ENCODE results near the gene NBAS.
"Not testable (repeated sequence)": the region's sequence is repeated elsewhere in the genome, so short reads cannot be mapped to it uniquely, and the experiment has no call there.

NBAS gene

GRCh38 chr2:15299904-15300520 lies 261.1 kb downstream of the NBAS start:
- DNase-seq: no peak

- no peak for DNase-seq
These were observed 262.4 kb downstream of the NBAS start for GRCh38 chr2:15298770-15299169.

- DNase-seq: no peak
These were observed 267.7 kb downstream of the NBAS start for GRCh38 chr2:15293262-15293937.

GRCh38 chr2:15287447-15288184 lies 273.5 kb downstream of the NBAS start:
- no peak for DNase-seq

GRCh38 chr2:15284614-15285013 lies 276.5 kb downstream of the NBAS start:
- DNase-seq: no peak

- DNase-seq: no peak
These were observed 279.5 kb downstream of the NBAS start for GRCh38 chr2:15281681-15282080.

- no peak for DNase-seq
These were observed 281.8 kb downstream of the NBAS start for GRCh38 chr2:15279201-15279876.

GRCh38 chr2:15278296-15278695 lies 282.8 kb downstream of the NBAS start:
- no peak for DNase-seq

GRCh38 chr2:15275346-15275745 lies 285.8 kb downstream of the NBAS start:
- DNase-seq: no peak

GRCh38 chr2:15273452-15273851 lies 287.7 kb downstream of the NBAS start:
- no peak for DNase-seq

- DNase-seq: no peak
These were observed 288.2 kb downstream of the NBAS start for GRCh38 chr2:15272942-15273341.

GRCh38 chr2:15271941-15272542 lies 289.1 kb downstream of the NBAS start:
- no peak for DNase-seq

GRCh38 chr2:15271276-15271675 lies 289.9 kb downstream of the NBAS start:
- DNase-seq: no peak

- no peak for DNase-seq
These were observed 292.1 kb downstream of the NBAS start for GRCh38 chr2:15269043-15269442.

GRCh38 chr2:15265889-15266288 lies 295.2 kb downstream of the NBAS start:
- DNase-seq: no peak

GRCh38 chr2:15263976-15264685 lies 297.0 kb downstream of the NBAS start:
- no peak for DNase-seq

- DNase-seq: no peak
These were observed 298.3 kb downstream of the NBAS start for GRCh38 chr2:15262792-15263191.

GRCh38 chr2:15260835-15261234 lies 300.3 kb downstream of the NBAS start:
- no peak for DNase-seq

- DNase-seq: no peak
These were observed 300.9 kb downstream of the NBAS start for GRCh38 chr2:15260196-15260595.

GRCh38 chr2:15259356-15259756 lies 301.8 kb downstream of the NBAS start:
- no peak for DNase-seq

GRCh38 chr2:15258385-15258784 lies 302.7 kb downstream of the NBAS start:
- not testable (repeated sequence) for DNase-seq

- no peak for DNase-seq
These were observed 307.3 kb downstream of the NBAS start for GRCh38 chr2:15253835-15254286.

Measured in GDM1 (cell line).